Epidermal melanocyte (primary cell): ENCODE data around the gene ZNF146.
"Not testable (repeated sequence)": the region's sequence is repeated elsewhere in the genome, so short reads cannot be mapped to it uniquely, and the experiment has no call there.

Source experiments
- DNase-seq: peaks from one replicate; pipeline ENCODE4 v3.0.0; 2011; ENCODE audit warnings: low spot score; ENCODE audit not compliant: insufficient read length

ZNF146 gene

GRCh38 chr19:36233626-36234025 is 18.7 kb downstream of the ZNF146 start:
- not testable (repeated sequence) for DNase-seq

GRCh38 chr19:36236304-36236945 is 21.5 kb downstream of the ZNF146 start:
- DNase-seq = no peak

- no peak for DNase-seq
These were observed 22.0 kb downstream of the ZNF146 start for GRCh38 chr19:36236946-36237310.

GRCh38 chr19:36244066-36244465 is 29.2 kb downstream of the ZNF146 start:
- no peak for DNase-seq

- no peak for DNase-seq
These were observed 30.5 kb downstream of the ZNF146 start for GRCh38 chr19:36245210-36246005.

- no peak for DNase-seq
These were observed 31.1 kb downstream of the ZNF146 start for GRCh38 chr19:36246006-36246481.

- DNase-seq = no peak
These were observed 37.1 kb downstream of the ZNF146 start for GRCh38 chr19:36252047-36252446.

GRCh38 chr19:36254848-36255247 is 39.9 kb downstream of the ZNF146 start:
- no peak for DNase-seq

GRCh38 chr19:36255316-36255715 is 40.4 kb downstream of the ZNF146 start:
- no peak for DNase-seq

- DNase-seq = no peak
These were observed 41.2 kb downstream of the ZNF146 start for GRCh38 chr19:36256064-36256463.

GRCh38 chr19:36256853-36257519 is 42.1 kb downstream of the ZNF146 start:
- DNase-seq = no peak

- DNase-seq = no peak
These were observed 42.6 kb downstream of the ZNF146 start for GRCh38 chr19:36257520-36257876.

- no peak for DNase-seq
These were observed 43.3 kb downstream of the ZNF146 start for GRCh38 chr19:36258028-36258875.

- DNase-seq = no peak
These were observed 44.3 kb downstream of the ZNF146 start for GRCh38 chr19:36259211-36259610.

GRCh38 chr19:36265064-36265463 is 50.2 kb downstream of the ZNF146 start:
- no peak for DNase-seq

- DNase-seq = no peak
These were observed 51.0 kb downstream of the ZNF146 start for GRCh38 chr19:36265856-36266374.

- DNase-seq = no peak
These were observed 51.6 kb downstream of the ZNF146 start for GRCh38 chr19:36266375-36266961.

- no peak for DNase-seq
These were observed 52.3 kb downstream of the ZNF146 start for GRCh38 chr19:36267061-36267845.

- not testable (repeated sequence) for DNase-seq
These were observed 53.2 kb downstream of the ZNF146 start for GRCh38 chr19:36268081-36268480.

GRCh38 chr19:36268591-36268990 is 53.7 kb downstream of the ZNF146 start:
- not testable (repeated sequence) for DNase-seq
